22Rv1 (cell line): ENCODE measurements around the gene SPTBN1.

Experiments used
- CTCF ChIP-seq: fragments of 450-650 bp; IDR thresholded peaks from 2 replicates; pipeline ENCODE4 v1.5.1; 2017; ENCODE audit warnings: mild to moderate bottlenecking
- ZFX ChIP-seq: fragments of 450-650 bp; IDR thresholded peaks from 2 replicates; pipeline ENCODE4 v1.6.1; 2017; ENCODE audit warnings: antibody characterized with exemption, borderline replicate concordance

- TF ChIP-seq CTCF: no peak
- TF ChIP-seq ZFX: no peak
Measured at GRCh38 chr2:54523324-54523959, 67.3 kb downstream of the SPTBN1 start.
